Measurements from ENCODE around the gene MAP3K13.
"Not testable (repeated sequence)": the region's sequence is repeated elsewhere in the genome, so short reads cannot be mapped to it uniquely, and the experiment has no call there.

MAP3K13 gene

GRCh38 chr3:185371306-185372074 is 8.6 kb downstream of the MAP3K13 start:
- Histone ChIP-seq H4K20me1 (ENCODE audit: insufficient read depth, low read length) (no peaks in the 10 kb centered on the region), H3K4me1 (ENCODE audit: insufficient read depth, low read length) (no peaks in the 10 kb centered on the region), H3K4me2 (ENCODE audit: insufficient read depth, low read length) (no peak overlapping the region), H3K4me3 (ENCODE audit: low read depth in 1 of 2, low read length in 2 of 2) (no peak overlapping the region), H3K9me3 (ENCODE audit: insufficient read depth, low read length, severe bottlenecking) (no peaks in the 10 kb centered on the region), H2AFZ (ENCODE audit: low read depth, low read length) (no peak overlapping the region), H3K27ac (ENCODE audit: low read length) (no peak overlapping the region), H3K36me3 (ENCODE audit: insufficient read depth, low read length) (no peaks in the 10 kb centered on the region), H3K27me3 (ENCODE audit: insufficient read depth, low read length, poor library complexity) (peaks cover 3% of the 10 kb centered on the region), H3K9ac (ENCODE audit: low read depth, low read length) (no peak overlapping the region), H3K79me2 (ENCODE audit: insufficient read depth, low read length) (no peaks in the 10 kb centered on the region)
- no peak for ATAC-seq (ENCODE audit: insufficient read depth, low read depth)
- DNase-seq: no peak
- TF ChIP-seq, protein P1, sequence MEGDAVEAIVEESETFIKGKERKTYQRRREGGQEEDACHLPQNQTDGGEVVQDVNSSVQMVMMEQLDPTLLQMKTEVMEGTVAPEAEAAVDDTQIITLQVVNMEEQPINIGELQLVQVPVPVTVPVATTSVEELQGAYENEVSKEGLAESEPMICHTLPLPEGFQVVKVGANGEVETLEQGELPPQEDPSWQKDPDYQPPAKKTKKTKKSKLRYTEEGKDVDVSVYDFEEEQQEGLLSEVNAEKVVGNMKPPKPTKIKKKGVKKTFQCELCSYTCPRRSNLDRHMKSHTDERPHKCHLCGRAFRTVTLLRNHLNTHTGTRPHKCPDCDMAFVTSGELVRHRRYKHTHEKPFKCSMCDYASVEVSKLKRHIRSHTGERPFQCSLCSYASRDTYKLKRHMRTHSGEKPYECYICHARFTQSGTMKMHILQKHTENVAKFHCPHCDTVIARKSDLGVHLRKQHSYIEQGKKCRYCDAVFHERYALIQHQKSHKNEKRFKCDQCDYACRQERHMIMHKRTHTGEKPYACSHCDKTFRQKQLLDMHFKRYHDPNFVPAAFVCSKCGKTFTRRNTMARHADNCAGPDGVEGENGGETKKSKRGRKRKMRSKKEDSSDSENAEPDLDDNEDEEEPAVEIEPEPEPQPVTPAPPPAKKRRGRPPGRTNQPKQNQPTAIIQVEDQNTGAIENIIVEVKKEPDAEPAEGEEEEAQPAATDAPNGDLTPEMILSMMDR (IDR thresholded peaks at IDR 0.05; ENCODE audit: borderline replicate concordance, extremely low read depth, low read length, poor library complexity, severe bottlenecking): no peak
- no peak for TF ChIP-seq EZH2 (IDR thresholded peaks at IDR 0.05; ENCODE audit: borderline replicate concordance, low read depth, low read length, severe bottlenecking)

- Histone ChIP-seq H3K27me3 (ENCODE audit: insufficient read depth, low read length, poor library complexity) (no peaks in the 10 kb centered on the region), H3K4me1 (ENCODE audit: insufficient read depth, low read length) (no peaks in the 10 kb centered on the region), H3K27ac (ENCODE audit: low read length) (no peak overlapping the region), H3K4me3 (ENCODE audit: low read depth in 1 of 2, low read length in 2 of 2) (no peak overlapping the region), H3K36me3 (ENCODE audit: insufficient read depth, low read length) (no peaks in the 10 kb centered on the region), H2AFZ (ENCODE audit: low read depth, low read length) (no peak overlapping the region), H3K4me2 (ENCODE audit: insufficient read depth, low read length) (no peak overlapping the region), H4K20me1 (ENCODE audit: insufficient read depth, low read length) (no peaks in the 10 kb centered on the region), H3K79me2 (ENCODE audit: insufficient read depth, low read length) (no peaks in the 10 kb centered on the region), H3K9me3 (ENCODE audit: insufficient read depth, low read length, severe bottlenecking) (no peaks in the 10 kb centered on the region), H3K9ac (ENCODE audit: low read depth, low read length) (no peak overlapping the region)
- no peak for ATAC-seq (ENCODE audit: insufficient read depth, low read depth)
- TF ChIP-seq EZH2 (IDR thresholded peaks at IDR 0.05; ENCODE audit: borderline replicate concordance, low read depth, low read length, severe bottlenecking): no peak
- TF ChIP-seq, protein P1 (IDR thresholded peaks at IDR 0.05; ENCODE audit: borderline replicate concordance, extremely low read depth, low read length, poor library complexity, severe bottlenecking): no peak
- no peak for DNase-seq
Measured at GRCh38 chr3:185381320-185382058, 18.6 kb downstream of the MAP3K13 start.

DNA sequence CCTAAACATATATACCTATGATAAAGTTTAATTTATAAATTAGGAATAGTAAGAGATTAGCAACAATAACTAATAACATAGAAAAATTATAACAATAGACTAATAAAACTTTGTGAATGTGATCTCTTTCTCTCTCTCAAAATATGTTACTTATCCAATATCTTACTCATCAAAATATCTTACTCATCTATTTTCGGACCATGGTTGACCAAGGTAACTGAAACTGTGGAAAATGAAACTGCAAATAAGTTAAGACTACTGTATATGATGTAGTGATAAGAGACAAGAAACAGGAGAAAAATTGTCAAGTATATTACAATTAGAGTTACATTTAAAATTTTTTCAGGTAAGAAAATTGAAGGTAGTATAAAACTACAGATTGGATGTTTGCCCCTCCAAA is 19.2 kb downstream of the MAP3K13 start:
- Histone ChIP-seq H3K27ac (ENCODE audit: low read length) (no peak overlapping the region), H4K20me1 (ENCODE audit: insufficient read depth, low read length) (no peaks in the 10 kb centered on the region), H3K9me3 (ENCODE audit: insufficient read depth, low read length, severe bottlenecking) (no peaks in the 10 kb centered on the region), H3K36me3 (ENCODE audit: insufficient read depth, low read length) (no peaks in the 10 kb centered on the region), H3K79me2 (ENCODE audit: insufficient read depth, low read length) (no peaks in the 10 kb centered on the region), H3K4me3 (ENCODE audit: low read depth in 1 of 2, low read length in 2 of 2) (no peak overlapping the region), H3K27me3 (ENCODE audit: insufficient read depth, low read length, poor library complexity) (no peaks in the 10 kb centered on the region), H3K4me2 (ENCODE audit: insufficient read depth, low read length) (no peak overlapping the region), H3K4me1 (ENCODE audit: insufficient read depth, low read length) (no peaks in the 10 kb centered on the region), H3K9ac (ENCODE audit: low read depth, low read length) (no peak overlapping the region), H2AFZ (ENCODE audit: low read depth, low read length) (no peak overlapping the region)
- ATAC-seq (ENCODE audit: insufficient read depth, low read depth) (no peak), DNase-seq (no peak)
- TF ChIP-seq EZH2 (IDR thresholded peaks at IDR 0.05; ENCODE audit: borderline replicate concordance, low read depth, low read length, severe bottlenecking): no peak
- TF ChIP-seq, protein P1 (IDR thresholded peaks at IDR 0.05; ENCODE audit: borderline replicate concordance, extremely low read depth, low read length, poor library complexity, severe bottlenecking): no peak

DNA sequence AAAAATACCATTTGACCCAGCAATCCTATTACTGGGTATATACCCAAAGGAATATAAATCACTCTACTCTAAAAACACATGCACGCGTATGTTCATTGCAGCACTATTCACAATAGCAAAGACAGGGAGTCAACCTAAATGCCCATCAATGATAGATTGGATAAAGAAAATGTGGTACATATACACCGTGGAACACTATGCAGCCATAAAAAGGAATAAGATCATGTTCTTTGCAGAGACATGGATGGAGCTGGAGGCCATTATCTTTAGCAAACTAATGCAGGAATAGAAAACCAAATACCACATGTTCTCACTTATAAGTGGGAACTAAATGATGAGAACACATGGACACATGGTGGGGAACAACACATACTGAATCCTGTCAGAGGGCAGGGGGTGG is 23.6 kb downstream of the MAP3K13 start:
- not testable (repeated sequence) for H3K9ac ChIP-seq (ENCODE audit: low read depth, low read length)

More for the DNA sequence above, 23.6 kb downstream of the MAP3K13 start:
- H3K4me1 ChIP-seq (ENCODE audit: insufficient read depth, low read length); H2AFZ ChIP-seq (ENCODE audit: low read depth, low read length); H3K4me3 ChIP-seq (ENCODE audit: low read depth in 1 of 2, low read length in 2 of 2); H3K27me3 ChIP-seq (ENCODE audit: insufficient read depth, low read length, poor library complexity); H4K20me1 ChIP-seq (ENCODE audit: insufficient read depth, low read length); H3K36me3 ChIP-seq (ENCODE audit: insufficient read depth, low read length); H3K79me2 ChIP-seq (ENCODE audit: insufficient read depth, low read length); DNase-seq; H3K4me2 ChIP-seq (ENCODE audit: insufficient read depth, low read length); ATAC-seq (ENCODE audit: insufficient read depth, low read depth); H3K9me3 ChIP-seq (ENCODE audit: insufficient read depth, low read length, severe bottlenecking); H3K27ac ChIP-seq (ENCODE audit: low read length): not testable (repeated sequence)

Data from DND-41 (cell line).